Bronchial epithelial cell (primary cell): Measurements from ENCODE around the gene TUBB2B. TPM values are rescaled to one million over a fixed set of nuclear protein-coding genes. Genes with fewer than 3 reads are reported as not detected.
"Not testable (repeated sequence)": the region's sequence is repeated elsewhere in the genome, so short reads cannot be mapped to it uniquely, and the experiment has no call there.

Experiments used
- DNase-seq: peaks from one replicate; pipeline ENCODE4 v3.0.0-alpha.2; 2010; ENCODE audit warnings: low read depth
- FAIRE-seq: peaks from 2 replicates; lab custom pipeline; 2011; peaks lifted over from hg19 to GRCh38; lab: Jason Lieb, UNC
- H3K27me3 ChIP-seq: 2 replicates; pipeline ENCODE4 v1.5.1; 2011; ENCODE audit warnings: low read length; ENCODE audit not compliant: control insufficient read depth, insufficient read depth
- H3K36me3 ChIP-seq: 2 replicates; pipeline ENCODE4 v1.5.1; 2011; ENCODE audit warnings: low read length; ENCODE audit not compliant: control insufficient read depth, insufficient read depth
- H3K4me3 ChIP-seq: 2 replicates; pipeline ENCODE4 v1.5.1; 2011; ENCODE audit warnings: mild to moderate bottlenecking, low read depth, low read length, control low read depth
- CTCF ChIP-seq: IDR thresholded peaks from 2 replicates; pipeline ENCODE4 v1.5.1; 2011; ENCODE audit warnings: mild to moderate bottlenecking, moderate library complexity, low read length, control low read depth, inconsistent platforms; ENCODE audit not compliant: insufficient read depth, severe bottlenecking
- total RNA-seq: library from RNA; depleted of rRNA; stranded (reverse); fragments of >200 nt; gene quantifications from 2 replicates; pipeline ENCODE4 v1.2.1, GENCODE V29; 2014

The TUBB2B gene
- total RNA-seq, 1 donor from 2014 or later = under 0.01 TPM

DNA sequence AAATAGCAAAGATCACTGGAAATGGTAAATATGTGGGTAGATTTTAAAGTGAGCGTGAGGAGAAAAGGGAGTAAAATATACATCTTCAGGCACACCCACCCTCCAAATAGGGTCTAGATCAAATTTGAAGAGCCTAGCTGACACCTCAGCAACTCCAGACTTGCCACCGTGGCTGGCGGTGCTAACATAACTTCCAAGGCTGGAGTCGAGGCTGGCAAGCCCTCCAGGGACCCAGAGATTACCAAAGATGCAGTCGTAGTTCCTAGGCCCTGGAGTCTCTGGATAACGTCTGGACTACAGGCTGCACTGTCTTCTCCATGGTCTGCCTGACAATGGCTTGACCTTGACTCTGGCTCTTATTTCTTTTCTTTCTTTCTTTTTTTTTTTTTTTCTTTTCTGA is 22.5 kb downstream of the TUBB2B start:
- FAIRE-seq (no peak), DNase-seq (no peak)
- H3K36me3 ChIP-seq = no peaks in the 10 kb centered on the region
- H3K27me3 ChIP-seq = no peaks in the 10 kb centered on the region
- H3K4me3 ChIP-seq = no peak overlapping the region
- TF ChIP-seq CTCF = no peak

- no peak overlapping the region for H3K4me3 ChIP-seq
- TF ChIP-seq CTCF = no peak
- H3K27me3 ChIP-seq = no peaks in the 10 kb centered on the region
- FAIRE-seq (no peak), DNase-seq (no peak)
- no peaks in the 10 kb centered on the region for H3K36me3 ChIP-seq
Measured at GRCh38 chr6:3202999-3203696, 24.3 kb downstream of the TUBB2B start.

GRCh38 chr6:3201388-3201787 is 26.1 kb downstream of the TUBB2B start:
- no peak for FAIRE-seq
- no peak for DNase-seq

GRCh38 chr6:3200682-3201081 is 26.8 kb downstream of the TUBB2B start:
- DNase-seq = no peak
- TF ChIP-seq CTCF = no peak
- no peak for FAIRE-seq
- no peaks in the 10 kb centered on the region for H3K36me3 ChIP-seq
- H3K4me3 ChIP-seq = no peak overlapping the region
- no peaks in the 10 kb centered on the region for H3K27me3 ChIP-seq

More at GRCh38 chr6:3201388-3201787, 26.1 kb downstream of the TUBB2B start:
- Histone ChIP-seq H3K4me3 (no peak overlapping the region), H3K27me3 (no peaks in the 10 kb centered on the region), H3K36me3 (no peaks in the 10 kb centered on the region)
- no peak for TF ChIP-seq CTCF

DNA sequence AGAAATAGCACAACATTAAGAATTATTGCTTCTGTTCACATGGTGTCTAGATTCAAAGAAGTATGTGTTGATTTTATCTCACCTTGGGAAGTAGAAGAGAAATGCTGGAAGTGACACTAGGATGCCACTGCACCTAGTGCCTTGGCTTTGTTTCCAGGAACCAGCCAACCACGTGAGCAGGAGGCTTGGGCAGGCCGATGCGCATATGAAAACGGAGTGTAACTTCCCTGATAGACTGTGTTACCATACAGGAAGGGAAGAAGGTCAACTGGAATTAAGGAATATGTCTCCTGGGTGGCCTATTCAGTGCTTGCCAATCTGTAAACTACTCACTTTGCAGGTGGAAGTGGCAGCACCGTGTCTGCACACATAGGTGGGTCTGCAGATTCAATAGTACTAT is 28.1 kb downstream of the TUBB2B start:
- H3K4me3 ChIP-seq = no peak overlapping the region
- no peaks in the 10 kb centered on the region for H3K36me3 ChIP-seq
- FAIRE-seq = no peak
- H3K27me3 ChIP-seq = no peaks in the 10 kb centered on the region
- no peak for TF ChIP-seq CTCF
- DNase-seq = no peak

DNA sequence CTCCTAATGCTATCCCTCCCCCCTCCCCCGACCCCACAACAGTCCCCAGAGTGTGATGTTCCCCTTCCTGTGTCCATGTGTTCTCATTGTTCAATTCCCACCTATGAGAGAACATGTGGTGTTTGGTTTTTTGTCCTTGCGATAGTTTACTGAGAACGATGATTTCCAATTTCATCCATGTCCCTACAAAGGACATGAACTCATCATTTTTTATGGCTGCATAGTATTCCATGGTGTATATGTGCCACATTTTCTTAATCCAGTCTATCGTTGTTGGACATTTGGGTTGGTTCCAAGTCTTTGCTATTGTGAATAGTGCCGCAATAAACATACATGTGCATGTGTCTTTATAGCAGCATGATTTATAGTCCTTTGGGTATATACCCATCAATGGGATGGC is 29.7 kb downstream of the TUBB2B start:
- H3K36me3 ChIP-seq, FAIRE-seq, H3K27me3 ChIP-seq, H3K4me3 ChIP-seq, DNase-seq: not testable (repeated sequence)
